ENCODE measurements around the gene ADAM11. TPM values are rescaled to one million over a fixed set of nuclear protein-coding genes. Genes with fewer than 3 reads are reported as not detected.

Gene ADAM11
- total and polyA plus RNA-seq, 2 donors from 2014 or later, result 0.24 to 0.28 TPM

- no peak for DNase-seq
- H3K27me3 ChIP-seq (ENCODE audit: control insufficient read depth, insufficient read depth, low read length), result no peaks in the 10 kb centered on the region
- no peak overlapping the region for H3K27ac ChIP-seq (ENCODE audit: low read depth in 2 of 2, low read length in 2 of 2)
- H3K9ac ChIP-seq (ENCODE audit: low read length in 3 of 3), result no peak overlapping the region
- H3K4me3 ChIP-seq (ENCODE audit: low read length in 3 of 3), result no peak overlapping the region
- no peaks in the 10 kb centered on the region for H3K9me3 ChIP-seq (ENCODE audit: control insufficient read depth in 2 of 3, insufficient read depth in 1 of 3, low read length in 3 of 3)
- intact Hi-C loops (cut with DNase I), result no loop called here
- no peak for FAIRE-seq
- H3K4me1 ChIP-seq (ENCODE audit: control insufficient read depth in 2 of 3, insufficient read depth in 2 of 3, low read depth in 1 of 3, low read length in 3 of 3), result peaks cover 0 to 4% (median 0%) of the 10 kb centered on the region in 3 donors
- TF ChIP-seq CTCF (IDR thresholded peaks at IDR 0.05; ENCODE audit: borderline replicate concordance, extremely low read depth, insufficient read depth), result no peak
- no peaks in the 10 kb centered on the region for H3K36me3 ChIP-seq (ENCODE audit: control insufficient read depth in 2 of 3, insufficient read depth in 3 of 3, low read length in 3 of 3)
Measured at GRCh38 chr17:44761932-44762810, 3.4 kb downstream of the ADAM11 start.

- intact Hi-C loops (cut with DNase I), result no loop called here
- Histone ChIP-seq H3K27ac (ENCODE audit: low read depth in 2 of 2, low read length in 2 of 2) (no peak overlapping the region), H3K9me3 (ENCODE audit: control insufficient read depth in 2 of 3, insufficient read depth in 1 of 3, low read length in 3 of 3) (no peaks in the 10 kb centered on the region), H3K4me3 (ENCODE audit: low read length in 3 of 3) (no peak overlapping the region), H3K36me3 (ENCODE audit: control insufficient read depth in 2 of 3, insufficient read depth in 3 of 3, low read length in 3 of 3) (no peaks in the 10 kb centered on the region), H3K27me3 (ENCODE audit: control insufficient read depth, insufficient read depth, low read length) (no peaks in the 10 kb centered on the region), H3K9ac (ENCODE audit: low read length in 3 of 3) (no peak overlapping the region), H3K4me1 (ENCODE audit: control insufficient read depth in 2 of 3, insufficient read depth in 2 of 3, low read depth in 1 of 3, low read length in 3 of 3) (peaks cover 0 to 4% (median 0%) of the 10 kb centered on the region in 3 donors)
- no peak for FAIRE-seq
- DNase-seq, result no peak
- no peak for TF ChIP-seq CTCF (IDR thresholded peaks at IDR 0.05; ENCODE audit: borderline replicate concordance, extremely low read depth, insufficient read depth)
Measured at GRCh38 chr17:44763170-44763569, 4.4 kb downstream of the ADAM11 start.

GRCh38 chr17:44765965-44766364, 7.2 kb downstream of the ADAM11 start:
- Histone ChIP-seq H3K4me1 (ENCODE audit: control insufficient read depth in 2 of 3, insufficient read depth in 2 of 3, low read depth in 1 of 3, low read length in 3 of 3) (no peaks in the 10 kb centered on the region), H3K9ac (ENCODE audit: low read length in 3 of 3) (no peak overlapping the region), H3K9me3 (ENCODE audit: control insufficient read depth in 2 of 3, insufficient read depth in 1 of 3, low read length in 3 of 3) (no peaks in the 10 kb centered on the region), H3K36me3 (ENCODE audit: control insufficient read depth in 2 of 3, insufficient read depth in 3 of 3, low read length in 3 of 3) (no peaks in the 10 kb centered on the region), H3K4me3 (ENCODE audit: low read length in 3 of 3) (no peak overlapping the region), H3K27ac (ENCODE audit: low read depth in 2 of 2, low read length in 2 of 2) (no peak overlapping the region), H3K27me3 (ENCODE audit: control insufficient read depth, insufficient read depth, low read length) (no peaks in the 10 kb centered on the region)
- TF ChIP-seq CTCF (IDR thresholded peaks at IDR 0.05; ENCODE audit: borderline replicate concordance, extremely low read depth, insufficient read depth), result no peak
- FAIRE-seq (no peak), DNase-seq (no peak)
- intact Hi-C loops (cut with DNase I), result no loop called here

Measured in kidney (tissue), 14 donors.